Left hindlimb (tissue), 1 donor: ENCODE results near the gene SEC61A2.
"Not testable (repeated sequence)": the region's sequence is repeated elsewhere in the genome, so short reads cannot be mapped to it uniquely, and the experiment has no call there.

Source experiments
- DNase-seq: peaks from one replicate; pipeline ENCODE4 v3.0.0-alpha.2; 2018

The SEC61A2 gene

GRCh38 chr10:12129222-12130111, at the start of gene SEC61A2:
Gene SEC61A2, plus strand, starts transcription at chr10:12129677. Its CDS starts 111 bp downstream, at chr10:12129788.
- peak; percentile 95 for DNase-seq

DNA sequence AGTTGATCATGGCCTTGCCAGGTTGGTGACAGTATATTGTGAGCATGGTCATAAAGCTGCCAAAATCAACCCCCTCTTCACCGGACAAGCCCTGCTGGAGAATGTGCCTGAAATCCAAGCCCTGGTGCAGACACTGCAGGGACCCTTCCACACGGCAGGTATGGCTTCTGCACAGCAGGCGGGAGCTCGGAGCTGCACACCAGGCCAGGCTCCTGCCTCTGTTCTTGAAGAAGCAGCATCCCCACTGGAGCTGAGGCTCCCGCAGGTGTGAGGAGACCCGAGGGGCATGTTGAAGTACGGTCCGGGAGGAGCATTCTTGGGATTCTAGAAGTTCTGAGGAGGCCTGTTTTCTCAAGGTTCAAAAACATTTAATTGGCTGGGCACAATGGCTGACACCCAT, 48.0 kb upstream of the SEC61A2 start:
- no peak for DNase-seq

GRCh38 chr10:12081879-12082557, 47.5 kb upstream of the SEC61A2 start:
- no peak for DNase-seq

GRCh38 chr10:12088919-12089318, 40.6 kb upstream of the SEC61A2 start:
- DNase-seq, result no peak

GRCh38 chr10:12091421-12091820, 38.1 kb upstream of the SEC61A2 start:
- DNase-seq, result no peak

- not testable (repeated sequence) for DNase-seq
Measured at GRCh38 chr10:12097361-12097760, 32.1 kb upstream of the SEC61A2 start.

GRCh38 chr10:12097791-12098190, 31.7 kb upstream of the SEC61A2 start:
- no peak for DNase-seq

GRCh38 chr10:12098966-12099365, 30.5 kb upstream of the SEC61A2 start:
- no peak for DNase-seq

- no peak for DNase-seq
Measured at GRCh38 chr10:12103802-12104201, 25.7 kb upstream of the SEC61A2 start.

GRCh38 chr10:12107781-12108180, 21.7 kb upstream of the SEC61A2 start:
- no peak for DNase-seq

- no peak for DNase-seq
Measured at GRCh38 chr10:12109286-12109685, 20.2 kb upstream of the SEC61A2 start.

DNA sequence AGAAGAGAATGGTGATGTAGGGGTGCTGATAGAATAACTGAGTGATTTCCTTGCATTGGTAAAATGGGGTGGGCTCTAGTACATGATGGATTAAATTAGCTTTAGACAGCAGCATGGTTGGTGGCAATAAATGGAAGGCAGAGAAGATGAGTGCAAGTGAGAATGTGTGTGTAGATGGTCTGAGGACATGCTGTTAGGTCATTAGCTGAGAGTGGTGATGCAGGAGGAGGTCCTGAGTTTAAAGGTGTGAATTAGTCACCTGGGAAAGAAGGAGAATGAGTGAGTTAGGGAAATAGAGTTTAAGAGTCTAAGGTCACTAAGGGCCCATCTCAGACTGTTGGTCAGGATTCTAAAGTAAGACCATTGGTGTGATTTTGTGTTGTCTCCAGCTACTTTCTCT, 17.9 kb upstream of the SEC61A2 start:
- no peak for DNase-seq

- no peak for DNase-seq
Measured at GRCh38 chr10:12113627-12114026, 15.8 kb upstream of the SEC61A2 start.

- DNase-seq, result no peak
Measured at GRCh38 chr10:12121673-12122072, 7.8 kb upstream of the SEC61A2 start.

DNA sequence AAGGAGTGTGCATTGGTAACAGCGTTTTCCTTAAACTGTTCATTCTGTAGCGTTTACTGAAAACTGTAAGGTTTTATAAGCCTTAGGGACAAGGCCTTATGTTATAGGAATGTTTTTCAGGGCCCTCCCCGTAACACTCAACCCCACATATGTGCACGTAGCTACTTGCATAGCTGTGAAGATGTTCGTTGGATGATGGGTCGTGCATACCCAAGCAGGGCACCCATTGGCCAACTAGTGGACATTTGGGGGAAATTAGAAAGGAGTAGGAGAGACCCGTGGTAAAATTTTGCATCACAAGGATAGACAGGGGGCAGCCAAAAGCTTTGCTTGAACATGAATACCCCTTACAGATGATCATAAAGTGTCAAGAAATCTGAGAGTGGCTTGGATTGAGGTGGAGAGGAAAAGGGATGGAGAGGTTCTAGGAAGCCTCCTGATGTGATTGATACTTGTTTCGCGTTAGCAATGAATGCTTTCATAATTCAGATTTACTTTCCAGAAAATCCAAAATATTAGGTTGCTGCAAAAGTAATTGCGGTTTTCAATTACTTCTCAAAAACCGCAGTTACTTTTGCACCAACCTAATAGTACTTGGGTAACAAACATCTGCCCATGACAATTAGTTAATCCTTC, 878 bp downstream of the SEC61A2 start:
- peak; percentile 59 for DNase-seq

DNA sequence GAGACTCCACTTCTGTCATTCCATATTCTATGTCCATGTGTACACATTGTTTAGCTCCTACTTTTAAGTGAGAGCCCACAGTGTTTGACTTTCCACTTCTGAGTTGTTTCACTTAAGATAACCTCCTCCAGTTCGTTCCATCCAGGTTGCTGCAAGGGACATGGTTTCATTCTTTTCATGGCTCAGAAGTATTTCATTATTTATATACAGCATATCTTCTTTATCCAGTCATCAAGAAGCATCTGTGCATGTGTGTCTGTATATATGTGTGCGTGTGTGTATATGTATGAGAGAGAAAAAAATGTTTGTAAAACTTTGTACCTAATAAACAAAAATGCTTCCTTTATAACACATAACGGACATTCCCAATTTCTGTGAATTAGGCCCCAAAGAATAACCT, 6.2 kb downstream of the SEC61A2 start:
- DNase-seq, result no peak

GRCh38 chr10:12140038-12140437, 10.6 kb downstream of the SEC61A2 start:
- no peak for DNase-seq

DNA sequence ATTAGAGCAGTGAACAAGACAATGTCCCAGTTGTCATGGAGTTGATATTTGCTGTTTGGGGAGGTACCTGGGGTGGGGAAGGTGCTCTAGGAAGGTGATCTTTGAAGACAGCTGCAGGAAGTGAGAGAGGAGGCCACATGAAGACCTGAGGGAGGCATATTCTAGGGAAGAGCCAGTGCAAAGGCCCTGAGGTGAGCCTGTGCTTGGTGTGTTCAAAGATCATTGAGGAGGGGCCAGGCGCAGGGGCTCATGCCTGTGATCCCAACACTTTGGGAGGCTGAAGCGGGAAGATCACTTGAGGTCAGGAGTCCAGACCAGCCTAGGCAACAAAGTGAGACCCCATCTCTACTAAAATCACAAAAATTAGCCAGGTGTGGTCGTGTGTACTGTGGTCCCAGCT, 15.1 kb downstream of the SEC61A2 start:
- no peak for DNase-seq

DNA sequence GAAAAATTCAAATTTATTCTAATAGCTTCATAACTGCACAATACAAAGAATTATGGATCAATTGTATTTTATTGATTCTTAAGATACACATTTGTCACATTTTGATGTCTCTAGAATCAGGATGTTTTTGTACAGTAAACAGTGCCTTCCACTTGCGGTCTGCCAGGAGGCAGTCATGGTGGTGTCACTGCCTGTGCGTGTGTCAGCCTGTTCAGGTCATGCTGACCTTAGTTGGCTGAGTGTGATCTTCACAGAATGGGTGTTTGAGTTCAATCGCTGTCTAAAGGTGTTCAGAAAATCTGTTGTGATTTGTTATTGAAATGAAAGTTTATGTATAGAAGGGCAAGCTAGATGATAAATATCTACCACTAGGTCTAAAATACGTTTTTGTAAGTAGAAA, 20.7 kb downstream of the SEC61A2 start:
- no peak for DNase-seq

- no peak for DNase-seq
Measured at GRCh38 chr10:12154516-12154915, 25.0 kb downstream of the SEC61A2 start.

GRCh38 chr10:12156367-12157123, 27.1 kb downstream of the SEC61A2 start:
- DNase-seq, result no peak

DNA sequence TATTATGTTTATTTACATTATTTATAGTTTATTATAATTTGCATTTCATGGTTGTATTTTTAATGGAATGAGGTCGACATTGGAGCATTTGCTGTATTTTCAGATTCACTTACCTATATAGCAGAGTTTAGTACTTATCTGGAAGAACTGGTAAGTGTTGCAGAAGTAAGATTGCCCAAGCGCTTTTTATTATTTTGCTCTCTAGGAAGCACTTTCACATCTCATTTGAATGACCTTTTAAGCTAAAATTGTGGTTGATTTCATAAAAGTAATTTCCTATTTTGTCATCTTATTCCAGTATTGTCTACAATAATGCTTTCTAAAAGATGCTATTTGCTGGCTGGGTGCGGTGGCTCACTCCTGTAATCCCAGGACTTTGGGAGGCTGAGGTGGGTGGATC, 28.6 kb downstream of the SEC61A2 start:
- no peak for DNase-seq

- DNase-seq, result no peak
Measured at GRCh38 chr10:12160664-12161063, 31.2 kb downstream of the SEC61A2 start.
